Mesenteric fat pad (tissue), 1 donor: ENCODE results near the gene EIF2AK3. TPM values are rescaled to one million over a fixed set of nuclear protein-coding genes. Genes with fewer than 3 reads are reported as not detected.
"Not testable (repeated sequence)": the region's sequence is repeated elsewhere in the genome, so short reads cannot be mapped to it uniquely, and the experiment has no call there.

ENCODE experiments used
- DNase-seq: peaks from one replicate; pipeline ENCODE4 v3.0.0-alpha.2; 2020; ENCODE audit warnings: low spot score
- long read RNA-seq: library from polyadenylated mRNA; unstranded; transcript quantifications from one replicate; pipeline ENCODE4 v2.0.0, GENCODE V29; 2020
- total RNA-seq: library from RNA; stranded (reverse); fragmentation: NEBNext Ultra II Directional; extraction: Animal tissue kit (Norgen Biotek cat#: 25700); gene quantifications from one replicate; pipeline ENCODE4 v1.2.1, GENCODE V29; 2021
- donor health status: DM: yes; HTN: yes; CAD: no.

EIF2AK3 gene
- 21.8 TPM for total RNA-seq
- long read RNA-seq, partial matches to known transcripts, result 0 of 6 reads
- long read RNA-seq, other reads (novel, unspliced or antisense), result 6 of 6 reads

DNA sequence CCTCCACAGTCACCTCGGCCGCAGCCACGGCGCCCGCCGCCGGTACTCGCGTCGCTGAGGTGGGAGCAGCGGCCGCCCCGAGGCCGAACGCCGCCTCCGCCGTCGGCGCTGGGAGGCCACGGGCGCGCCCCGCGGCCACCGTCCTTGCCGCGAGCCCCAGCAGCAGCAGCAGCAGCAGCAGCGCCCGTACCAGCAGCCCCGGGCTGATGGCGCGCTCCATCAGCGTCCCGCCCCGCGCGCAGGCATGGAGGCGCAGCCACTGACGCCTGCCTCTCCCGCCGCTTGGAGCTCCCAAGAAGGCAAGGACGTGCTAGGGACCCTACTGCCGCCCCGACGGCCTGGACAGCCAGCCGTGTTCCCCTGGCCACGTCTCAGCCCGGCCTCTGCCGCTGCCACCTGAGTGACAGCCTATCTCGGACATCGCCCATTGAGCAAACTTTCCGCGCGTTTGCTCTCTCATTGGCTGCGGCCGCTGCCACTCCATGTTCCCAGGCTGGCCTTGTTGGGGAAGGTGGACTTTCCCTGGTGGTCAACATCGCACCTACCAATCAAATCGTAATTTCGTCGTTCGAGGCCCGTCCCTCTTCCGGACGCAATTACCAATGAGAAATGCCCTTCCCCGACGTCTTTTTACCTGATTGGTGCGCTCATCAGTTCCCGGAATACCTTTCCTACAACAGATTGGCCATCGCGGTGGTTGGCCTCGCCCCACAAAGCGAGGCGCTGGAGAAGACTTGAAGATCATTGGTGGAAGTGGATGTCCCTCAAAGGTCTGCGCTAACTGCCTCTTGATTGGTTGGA lies at the start of gene EIF2AK3:
Gene EIF2AK3, minus strand, starts transcription at position 410 of the 801 bp plus-strand sequence. Its CDS starts 190 bp downstream, at position 220.
- DNase-seq, result peak; percentile 98

DNA sequence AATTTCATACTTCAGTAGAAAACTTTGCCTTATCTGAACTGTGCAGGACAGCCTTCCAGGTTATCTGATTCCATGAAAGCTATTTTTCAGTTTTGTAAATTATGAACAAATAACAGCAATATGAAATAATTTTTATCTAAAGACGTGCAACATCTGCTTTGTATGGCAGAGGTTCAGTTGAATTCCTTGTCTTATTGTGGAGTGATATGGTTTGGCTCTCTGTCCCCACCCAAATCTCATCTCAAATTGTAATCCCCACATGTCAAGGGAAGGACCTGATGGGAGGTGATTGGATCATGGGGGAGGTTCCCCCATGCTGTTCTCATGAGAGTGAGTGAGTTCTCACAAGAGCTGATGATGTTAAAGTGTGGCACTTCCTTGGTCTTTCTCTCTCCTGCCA lies 46.1 kb upstream of the EIF2AK3 start:
- DNase-seq, result no peak

DNA sequence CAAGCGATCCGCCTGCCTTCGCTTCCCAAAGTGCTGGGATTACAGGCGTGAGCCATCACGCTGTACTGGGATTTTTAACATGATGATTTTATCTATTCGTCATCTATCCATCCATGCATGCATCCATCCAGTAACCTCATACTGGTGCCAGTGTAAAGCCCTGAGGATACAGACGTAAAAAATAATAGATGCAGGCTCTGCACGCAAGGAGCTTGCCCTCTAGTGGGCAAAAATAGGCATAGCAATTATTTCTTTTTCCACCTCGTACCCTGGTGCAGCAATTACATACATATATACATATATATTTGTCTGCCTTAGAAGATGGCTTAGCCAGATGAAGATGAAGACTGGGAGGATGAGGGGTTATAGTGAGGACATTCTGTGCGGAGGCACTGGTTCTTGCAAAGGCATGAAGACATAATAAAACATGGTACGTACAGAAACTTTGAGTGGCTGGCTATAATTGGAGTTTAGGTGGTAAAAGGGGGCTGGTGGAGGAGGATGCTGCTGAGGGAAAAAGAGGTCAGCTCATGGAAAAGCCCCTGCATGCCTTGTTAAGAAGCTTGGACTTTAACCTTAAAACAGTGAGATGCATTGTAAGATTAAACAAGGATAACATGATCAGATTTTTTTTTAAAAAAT lies 44.6 kb upstream of the EIF2AK3 start:
- no peak for DNase-seq

DNA sequence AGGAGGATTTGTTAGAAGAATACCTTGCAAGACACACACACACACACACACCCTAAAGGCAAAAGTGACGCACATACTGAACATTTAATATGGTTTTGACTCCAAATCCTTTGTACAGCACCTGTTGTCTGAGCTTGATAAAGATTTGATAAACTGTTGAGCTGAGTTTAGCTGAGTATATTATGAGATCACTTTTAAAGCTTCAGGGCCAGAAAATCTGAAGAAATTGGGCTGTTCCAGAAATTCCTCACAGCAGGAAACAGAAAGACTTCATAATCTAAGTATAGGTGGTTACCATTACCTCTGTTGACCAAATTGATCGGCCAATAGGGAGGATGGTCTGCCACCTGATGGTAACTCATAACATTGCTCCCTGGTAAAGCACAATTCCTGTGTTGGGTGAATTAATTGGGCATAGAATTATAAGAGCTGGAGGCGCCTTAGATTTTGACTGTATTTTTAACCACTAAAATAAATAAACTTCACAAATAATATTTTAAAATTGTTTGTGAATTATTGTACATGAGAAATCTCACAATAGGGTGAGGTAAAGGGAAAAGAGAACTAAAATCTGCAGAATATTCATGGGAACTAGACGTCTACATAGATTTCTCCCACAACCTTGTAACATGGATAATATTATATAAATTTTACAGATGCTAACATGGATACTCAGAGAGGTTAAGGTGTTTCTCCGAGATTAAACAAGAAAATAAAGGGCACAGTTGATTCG lies 42.4 kb upstream of the EIF2AK3 start:
- no peak for DNase-seq

DNA sequence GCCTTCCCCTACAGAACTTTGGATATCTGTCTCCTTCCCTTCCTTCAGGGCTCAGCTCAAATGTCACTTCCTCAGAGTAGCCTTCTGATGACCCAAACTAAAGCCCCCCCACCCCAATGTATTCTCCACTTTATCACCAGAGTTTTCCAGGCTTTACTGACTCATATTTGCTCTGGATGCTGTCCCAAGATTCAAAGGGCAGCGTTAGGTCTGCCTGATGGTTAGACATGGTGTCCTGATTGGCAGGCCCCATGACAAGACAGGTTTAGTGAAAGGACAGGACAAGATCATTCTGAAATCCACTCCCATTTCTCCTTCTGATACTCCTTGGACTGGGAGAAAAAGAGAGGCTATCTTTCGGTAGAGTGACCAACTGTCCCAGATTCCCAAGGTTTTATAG lies 41.6 kb upstream of the EIF2AK3 start:
- DNase-seq, result no peak

DNA sequence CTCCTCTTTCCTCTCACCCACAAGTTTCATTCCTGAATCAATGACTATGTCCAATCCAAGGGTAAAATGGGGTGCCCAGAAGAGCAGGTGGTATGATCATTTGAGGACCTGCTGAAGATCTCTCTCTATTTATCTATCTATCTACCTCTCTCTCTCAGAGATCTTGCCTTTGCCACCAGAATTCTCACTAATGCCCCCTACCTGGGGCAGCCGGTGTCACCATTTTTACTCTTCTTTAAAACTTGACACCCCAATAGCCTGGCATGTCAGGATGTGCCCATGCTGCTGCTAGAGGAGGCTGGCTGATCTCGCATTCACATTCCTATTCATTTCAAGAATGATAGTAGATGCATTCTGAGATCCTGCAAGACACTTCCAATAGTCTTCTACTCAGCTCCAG lies 40.0 kb upstream of the EIF2AK3 start:
- DNase-seq, result no peak

DNA sequence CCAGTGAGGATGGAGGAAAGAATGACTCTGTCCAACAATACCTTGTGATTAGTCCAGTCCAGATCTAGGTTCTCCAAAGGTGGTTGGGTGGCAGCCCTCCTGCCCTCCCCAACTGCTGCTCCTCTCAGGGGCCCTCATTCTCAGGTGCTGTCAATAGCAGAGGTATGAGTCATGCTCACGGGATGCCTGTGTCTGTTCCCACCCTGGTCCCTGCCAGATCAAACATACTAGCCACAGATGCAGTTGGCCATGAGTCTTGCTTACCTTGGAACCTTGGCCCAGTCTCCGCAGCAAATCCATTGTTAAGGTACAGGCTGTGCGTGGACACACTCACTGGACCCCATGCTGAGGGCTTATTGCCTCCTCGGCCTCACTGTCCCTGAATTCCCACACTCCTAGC lies 39.3 kb upstream of the EIF2AK3 start:
- DNase-seq, result no peak

DNA sequence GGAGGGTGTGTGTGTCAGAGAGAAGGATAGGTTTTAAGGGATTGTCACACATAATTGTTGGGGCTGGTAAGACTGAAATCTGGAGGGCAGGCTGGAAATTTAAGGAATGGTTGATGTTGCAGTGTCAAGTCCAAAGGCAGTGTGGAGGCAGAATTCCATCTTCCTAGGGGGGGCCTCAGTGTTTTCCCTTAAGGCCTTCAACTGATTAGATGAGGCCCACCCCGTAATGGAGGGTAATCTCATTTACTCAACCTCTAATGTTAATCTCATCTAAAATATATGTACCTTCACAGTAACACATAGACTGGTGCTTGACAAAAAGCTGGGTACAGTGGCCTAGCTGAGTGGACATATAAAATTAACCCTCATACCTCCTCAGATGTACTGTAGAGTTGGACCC lies 33.4 kb upstream of the EIF2AK3 start:
- no peak for DNase-seq

DNA sequence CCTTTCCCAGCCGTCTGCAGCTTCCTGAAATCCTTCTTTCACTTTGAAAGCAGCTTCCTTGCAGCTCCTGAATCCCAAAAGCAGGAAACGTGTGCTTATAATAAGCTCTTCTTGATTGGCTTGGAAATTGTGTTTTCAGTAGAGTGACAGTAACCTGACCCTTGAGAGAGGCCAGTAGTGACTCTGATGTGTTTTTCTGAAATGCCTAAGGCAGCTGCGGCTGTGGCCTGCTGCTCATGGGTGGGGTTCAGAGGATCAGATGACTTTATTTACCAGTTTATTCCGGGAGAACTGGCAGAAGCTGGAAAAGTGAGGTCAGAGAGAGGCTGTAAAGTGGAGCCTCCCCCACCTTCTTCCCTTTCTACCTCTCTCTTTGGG lies 32.3 kb upstream of the EIF2AK3 start:
- DNase-seq, result no peak

DNA sequence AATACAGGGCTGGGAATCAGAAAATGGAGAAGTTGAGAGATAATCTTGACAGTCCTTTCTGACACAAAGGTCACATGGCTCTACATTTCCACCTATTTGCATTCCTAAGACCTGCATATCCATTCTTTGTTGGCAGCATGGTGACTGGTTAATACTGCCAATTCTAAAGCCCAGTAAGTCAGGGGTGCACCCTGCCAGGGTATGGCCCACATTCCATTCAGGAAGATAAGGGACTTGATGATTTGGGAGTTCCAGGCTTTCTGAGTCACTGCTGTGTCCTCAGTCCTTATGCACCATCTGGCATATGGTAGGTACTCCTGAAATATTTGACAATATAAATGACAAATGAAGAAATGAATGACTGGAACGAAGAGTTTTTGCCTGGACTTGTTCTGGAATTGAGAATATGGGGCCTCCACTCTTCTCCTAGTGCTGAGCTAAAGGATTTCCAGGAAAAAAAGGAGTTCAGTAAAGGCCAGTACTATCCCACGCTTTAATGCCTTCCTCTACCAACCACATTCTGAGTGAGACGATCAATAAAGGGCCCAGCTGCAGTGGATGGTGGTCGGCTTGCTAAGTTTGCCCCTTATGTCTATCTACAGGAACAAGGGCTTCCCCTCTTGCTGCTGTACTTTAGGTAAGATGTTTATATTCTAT lies 31.7 kb upstream of the EIF2AK3 start:
- no peak for DNase-seq

DNA sequence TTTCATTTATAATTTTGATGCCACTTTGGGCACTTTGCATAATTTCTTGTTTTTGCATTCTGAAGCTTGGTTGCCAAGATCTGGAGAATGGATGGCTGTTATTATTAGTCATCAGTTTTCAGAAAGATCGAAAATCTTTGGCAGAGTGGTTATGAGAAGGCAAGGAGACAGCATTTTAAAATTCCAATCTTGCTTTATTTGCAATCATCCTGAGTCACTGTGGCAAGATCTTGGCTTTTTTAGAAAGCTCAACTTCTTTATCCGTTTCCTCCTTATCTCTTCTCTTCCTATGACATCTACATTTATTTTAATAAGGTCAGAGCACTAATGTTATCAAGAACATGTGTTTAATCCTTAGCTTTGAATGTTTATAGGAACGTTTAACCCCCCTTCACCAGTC lies 31.1 kb upstream of the EIF2AK3 start:
- no peak for DNase-seq

DNA sequence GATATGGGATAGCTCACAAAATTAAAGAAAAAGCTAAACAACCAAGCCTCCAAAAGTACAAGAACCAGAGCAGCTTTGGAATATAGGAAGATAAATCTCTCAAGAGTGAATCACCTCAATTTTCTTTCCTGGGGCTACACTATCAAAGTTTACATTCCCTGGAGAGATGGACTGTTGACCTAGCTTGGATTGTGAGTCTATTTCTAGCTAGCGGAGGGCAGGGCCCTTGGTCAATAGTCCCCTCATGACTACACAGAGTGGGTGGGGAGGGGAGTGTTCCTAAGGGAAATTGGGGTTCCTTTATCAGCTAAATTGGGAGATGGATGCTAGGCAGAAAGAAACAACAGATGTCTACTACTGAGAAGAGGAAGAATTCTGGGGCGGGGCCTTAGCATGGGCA lies 29.9 kb upstream of the EIF2AK3 start:
- no peak for DNase-seq

DNA sequence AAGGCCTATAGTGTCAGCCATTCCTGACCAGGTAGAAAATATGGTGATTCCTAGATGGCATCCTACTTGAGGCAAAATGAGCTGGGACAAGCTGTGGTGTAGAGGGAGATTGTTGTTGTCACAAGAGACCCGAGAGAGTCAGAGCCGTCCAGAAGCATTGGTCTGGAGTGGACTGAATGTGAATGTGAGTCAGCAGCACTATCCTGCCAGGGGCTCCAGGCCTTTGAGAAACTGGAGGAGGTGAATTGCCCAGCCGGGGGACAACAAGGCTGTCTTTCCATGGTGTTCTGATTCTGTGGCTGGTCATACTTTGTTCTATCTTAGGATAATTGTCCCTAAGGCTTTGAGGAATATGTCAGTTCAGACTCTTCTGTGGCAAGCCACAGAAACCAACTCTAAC lies 29.4 kb upstream of the EIF2AK3 start:
- no peak for DNase-seq

DNA sequence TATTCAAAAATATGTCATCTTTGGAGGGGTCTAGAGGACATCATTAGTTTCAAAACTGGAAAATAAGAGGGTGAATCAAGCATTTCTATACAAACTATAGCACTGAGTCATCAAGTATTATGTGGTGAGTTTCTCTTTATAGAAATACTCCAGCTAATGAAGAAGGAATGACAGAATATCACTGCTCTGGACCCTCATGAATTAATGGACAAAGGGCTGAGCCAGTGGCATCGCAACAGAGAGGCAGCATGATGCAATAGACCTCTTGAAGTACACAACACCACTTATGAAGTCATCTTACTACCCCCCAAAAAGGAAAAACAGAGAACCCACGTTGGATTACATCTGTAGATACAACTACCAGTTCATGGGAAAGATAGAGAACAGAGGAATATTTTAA lies 27.4 kb upstream of the EIF2AK3 start:
- DNase-seq, result no peak

DNA sequence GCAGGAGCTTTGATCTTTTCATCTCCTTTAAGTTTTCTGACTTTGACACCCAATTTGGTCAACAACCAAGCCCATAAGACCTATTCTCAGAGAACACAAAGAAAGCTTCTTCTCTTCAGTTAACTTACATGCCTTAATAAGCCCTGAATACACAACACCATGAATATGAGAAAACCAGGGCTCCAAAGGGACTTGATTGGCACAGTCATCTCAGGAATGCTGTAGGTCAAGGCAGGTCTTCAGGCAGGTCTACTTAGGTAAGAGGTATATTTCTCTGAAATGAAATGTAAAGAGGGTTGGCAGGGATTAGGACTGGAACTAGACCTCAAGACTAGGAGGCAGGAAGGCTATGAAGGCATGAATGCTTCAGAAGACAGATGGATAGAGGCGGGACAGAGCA lies 24.4 kb upstream of the EIF2AK3 start:
- no peak for DNase-seq

DNA sequence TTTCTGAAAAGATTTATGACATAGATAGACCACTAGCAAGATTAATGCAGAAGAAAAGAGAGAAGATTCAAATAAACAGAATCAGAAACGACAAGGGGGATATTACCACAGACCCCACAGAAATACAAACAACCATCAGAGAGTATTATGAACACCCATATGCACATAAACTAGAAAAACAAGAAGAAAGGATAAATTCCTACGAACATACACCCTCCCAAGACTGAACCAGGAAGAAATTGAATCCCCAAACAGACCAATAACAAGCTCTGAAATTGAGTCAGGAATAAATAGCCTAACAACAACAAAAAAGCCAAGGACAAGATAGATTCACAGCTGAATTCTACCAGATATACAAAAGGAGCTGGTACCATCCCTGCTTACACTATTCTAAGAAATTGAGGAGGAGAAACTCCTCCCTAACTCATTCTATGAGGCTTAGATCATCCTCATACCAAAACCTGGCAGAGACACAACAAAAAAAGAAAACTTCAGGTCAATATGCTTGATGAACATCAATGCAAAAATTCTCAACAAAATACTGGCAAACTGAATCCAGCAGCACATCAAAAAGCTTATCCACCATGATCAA lies 18.1 kb upstream of the EIF2AK3 start:
- DNase-seq, result not testable (repeated sequence)

DNA sequence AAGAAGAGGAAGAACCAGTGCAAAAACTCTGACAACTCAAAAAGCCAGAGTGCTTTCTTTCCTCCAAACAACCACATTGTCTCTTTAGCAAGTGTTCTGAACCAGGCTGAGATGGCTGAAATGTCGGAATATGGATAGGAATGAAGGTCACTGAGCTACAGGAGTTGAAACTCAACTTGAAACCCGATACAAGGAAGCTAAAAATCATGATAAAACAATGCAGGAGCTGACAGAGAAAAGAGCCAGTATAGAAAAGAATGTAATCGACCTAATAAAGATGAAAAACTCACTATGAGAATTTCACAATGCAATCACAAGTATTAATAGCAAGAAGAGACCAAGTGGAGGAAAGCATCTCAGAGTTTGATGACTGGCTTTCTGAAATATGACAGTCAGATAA lies 15.0 kb upstream of the EIF2AK3 start:
- no peak for DNase-seq

DNA sequence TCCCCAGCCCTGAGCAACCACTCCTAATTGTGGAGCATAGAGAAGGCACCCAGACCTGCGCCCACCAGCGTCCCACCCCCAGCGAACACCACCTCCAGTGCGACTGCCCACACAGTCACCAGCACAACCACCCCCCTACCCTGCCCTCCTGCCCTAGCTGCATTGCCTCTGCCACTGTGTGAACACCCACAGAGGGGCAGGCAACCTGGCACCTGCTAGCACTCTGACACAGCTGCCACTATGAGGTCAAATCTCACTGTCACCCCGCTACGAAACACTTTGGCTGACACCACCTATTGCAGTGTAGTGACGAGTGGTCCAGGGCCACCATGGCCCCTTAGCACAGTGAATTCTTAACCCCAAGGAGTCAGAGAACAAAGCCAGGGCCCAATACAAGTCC lies 14.1 kb upstream of the EIF2AK3 start:
- DNase-seq, result no peak

DNA sequence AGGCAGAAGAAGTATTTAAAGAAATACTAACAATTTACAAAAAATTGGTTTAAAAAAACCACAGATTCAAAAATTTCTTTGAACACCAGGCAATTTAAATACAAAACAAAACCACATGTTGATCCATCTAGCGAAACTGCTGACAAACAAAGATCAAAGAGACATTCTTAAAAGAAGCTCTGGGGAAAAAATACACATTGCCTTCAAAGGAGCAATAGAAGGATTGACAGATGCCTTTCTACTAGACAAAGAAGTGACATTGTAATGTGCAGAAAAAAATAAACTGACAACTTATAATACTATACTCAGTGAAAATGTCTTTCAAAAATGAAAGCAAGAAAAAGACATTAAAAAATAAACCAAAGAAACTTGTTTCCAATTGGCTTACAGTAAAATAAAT lies 12.6 kb upstream of the EIF2AK3 start:
- no peak for DNase-seq

DNA sequence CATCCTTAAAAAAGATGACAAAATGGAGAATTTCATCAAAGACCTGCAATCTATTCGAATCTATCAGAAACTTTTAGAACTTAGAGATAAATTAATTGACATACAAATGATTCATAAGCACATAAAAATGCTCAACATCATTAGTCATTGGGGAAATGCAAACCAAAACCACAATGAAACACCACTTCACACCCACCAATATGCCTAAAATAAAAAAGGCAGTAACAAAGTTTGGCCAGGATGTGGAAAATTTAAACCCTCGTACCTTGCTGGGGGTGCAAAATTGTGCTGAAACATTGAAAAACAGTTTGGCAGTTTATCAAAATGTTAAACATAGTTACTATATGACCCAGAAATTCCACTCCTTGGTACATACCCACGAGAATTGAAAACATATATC lies 11.5 kb upstream of the EIF2AK3 start:
- no peak for DNase-seq

DNA sequence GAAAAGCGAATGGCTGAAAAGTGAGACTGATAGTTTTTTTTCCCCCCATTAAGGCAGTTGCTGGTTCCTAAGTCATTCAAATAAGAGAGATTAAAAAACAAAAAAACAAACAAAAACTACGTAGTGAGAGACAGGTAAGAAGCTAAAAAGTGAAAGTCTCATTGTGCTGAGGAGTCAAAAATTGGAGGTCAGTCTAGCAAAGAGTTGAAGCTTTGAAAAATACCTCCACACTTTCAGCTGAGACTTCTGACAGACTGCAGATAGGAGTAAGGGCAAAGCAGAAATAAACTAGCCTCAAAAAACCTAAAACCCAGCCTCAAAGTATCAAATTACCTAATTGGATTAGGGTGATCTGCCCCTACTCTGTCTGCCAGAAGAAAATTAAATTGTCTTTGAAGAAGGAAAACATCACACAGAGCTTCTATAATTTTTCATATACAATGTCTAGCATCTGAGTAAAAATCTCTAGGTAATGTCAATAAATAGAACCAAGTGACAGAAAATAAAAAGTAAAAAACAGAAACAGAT lies 10.9 kb upstream of the EIF2AK3 start:
- DNase-seq, result no peak
